ENCODE measurements around the gene RNF112. TPM values are rescaled to one million over a fixed set of nuclear protein-coding genes. Genes with fewer than 3 reads are reported as not detected.

RNF112 gene
- total and polyA plus RNA-seq, 3 donors from 2014 or later, result 2.1 to 8.1 (median 4.6) TPM

- no peak overlapping the region for H3K4me3 ChIP-seq
- DNase-seq, result no peak
- intact Hi-C loops (cut with DNase I; ENCODE audit: low total_unique reads), result no loop called here
- no peaks in the 10 kb centered on the region for H3K4me1 ChIP-seq
- H3K36me3 ChIP-seq (ENCODE audit: low read depth, missing control alignments), result no peaks in the 10 kb centered on the region
- H3K27ac ChIP-seq, result no peak overlapping the region
- H3K9me3 ChIP-seq, result no peaks in the 10 kb centered on the region
- WGBS, 2 donors, result 71 to 76% methylated on average over 6 to 7 of the region's 7 CpGs
- no peaks in the 10 kb centered on the region for H3K27me3 ChIP-seq
- no peak for TF ChIP-seq POLR2A (IDR thresholded peaks at IDR 0.05)
- no peak for TF ChIP-seq CTCF (IDR thresholded peaks at IDR 0.05)
Observed at GRCh38 chr17:19418251-19418992, 7.4 kb downstream of the RNF112 start.

GRCh38 chr17:19421219-19421618, 10.2 kb downstream of the RNF112 start:
- H3K4me1 ChIP-seq, result no peaks in the 10 kb centered on the region

GRCh38 chr17:19421926-19422325, 10.9 kb downstream of the RNF112 start:
- Histone ChIP-seq H3K27me3 (no peaks in the 10 kb centered on the region), H3K27ac (no peak overlapping the region), H3K4me1 (no peaks in the 10 kb centered on the region), H3K4me3 (no peak overlapping the region), H3K9me3 (no peaks in the 10 kb centered on the region), H3K36me3 (ENCODE audit: low read depth, missing control alignments) (no peaks in the 10 kb centered on the region)
- no peak for TF ChIP-seq CTCF (IDR thresholded peaks at IDR 0.05)
- TF ChIP-seq POLR2A (IDR thresholded peaks at IDR 0.05), result no peak
- 90 to 93% methylated on average over 6 of the region's 6 CpGs for WGBS, 2 donors
- intact Hi-C loops (cut with DNase I; ENCODE audit: low total_unique reads), result no loop called here
- no peak for DNase-seq

More at GRCh38 chr17:19421219-19421618, 10.2 kb downstream of the RNF112 start:
- Histone ChIP-seq H3K36me3 (ENCODE audit: low read depth, missing control alignments) (no peaks in the 10 kb centered on the region), H3K27ac (no peak overlapping the region), H3K9me3 (no peaks in the 10 kb centered on the region), H3K4me3 (no peak overlapping the region), H3K27me3 (no peaks in the 10 kb centered on the region)
- intact Hi-C loops (cut with DNase I; ENCODE audit: low total_unique reads), result no loop called here
- TF ChIP-seq POLR2A (IDR thresholded peaks at IDR 0.05), result no peak
- TF ChIP-seq CTCF (IDR thresholded peaks at IDR 0.05), result no peak
- 63 to 69% methylated on average over 4 of the region's 4 CpGs for WGBS, 2 donors
- no peak for DNase-seq

- no peak overlapping the region for H3K4me3 ChIP-seq
- intact Hi-C loops (cut with DNase I; ENCODE audit: low total_unique reads), result no loop called here
- WGBS, 2 donors, result 56 to 65% methylated on average over 8 of the region's 8 CpGs
Observed at GRCh38 chr17:19424934-19425868, 14.2 kb downstream of the RNF112 start.

More at GRCh38 chr17:19424934-19425868, 14.2 kb downstream of the RNF112 start:
- no peak overlapping the region for H3K27ac ChIP-seq
- no peak for DNase-seq
- H3K9me3 ChIP-seq, result no peaks in the 10 kb centered on the region
- no peaks in the 10 kb centered on the region for H3K4me1 ChIP-seq
- no peaks in the 10 kb centered on the region for H3K36me3 ChIP-seq (ENCODE audit: low read depth, missing control alignments)
- H3K27me3 ChIP-seq, result no peaks in the 10 kb centered on the region
- TF ChIP-seq POLR2A (IDR thresholded peaks at IDR 0.05) (no peak), CTCF (IDR thresholded peaks at IDR 0.05) (no peak)

Data from testis (tissue), 3 donors.